ENCODE data around the gene WFS1. TPM values are rescaled to one million over a fixed set of nuclear protein-coding genes. Genes with fewer than 3 reads are reported as not detected.

WFS1 gene
- total RNA-seq, 1 donor from 2014 or later, result 68.1 TPM

- DNase-seq (ENCODE audit: low spot score), result peak; percentile 89
These were observed 55.5 kb downstream of the WFS1 start for GRCh38 chr4:6324999-6325787.

DNA sequence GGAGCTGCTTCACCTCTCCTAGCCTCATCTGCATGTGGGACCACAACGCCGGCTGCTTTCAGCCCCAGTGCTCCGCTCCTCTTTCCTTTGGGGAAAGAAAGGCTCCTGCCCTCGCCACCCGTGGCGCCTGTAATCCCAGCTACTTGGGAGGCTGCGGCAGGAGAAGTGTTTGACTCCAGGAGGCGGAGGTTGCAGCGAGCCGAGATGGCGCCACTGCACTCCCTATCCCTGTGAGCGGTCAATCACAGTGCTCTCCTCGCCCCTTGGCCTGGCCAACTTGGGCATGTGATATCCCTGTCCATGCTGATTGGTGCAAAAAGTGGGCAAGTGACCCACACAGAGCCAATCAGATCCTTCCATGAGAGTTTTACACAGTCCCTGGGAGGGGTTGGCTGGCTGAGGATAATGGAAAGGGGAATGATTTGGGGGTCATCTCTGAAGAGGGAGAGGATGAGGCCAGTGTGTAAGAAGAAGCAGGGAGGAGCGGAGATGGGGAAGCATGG, 56.2 kb downstream of the WFS1 start:
- DNase-seq (ENCODE audit: low spot score), result no peak

DNA sequence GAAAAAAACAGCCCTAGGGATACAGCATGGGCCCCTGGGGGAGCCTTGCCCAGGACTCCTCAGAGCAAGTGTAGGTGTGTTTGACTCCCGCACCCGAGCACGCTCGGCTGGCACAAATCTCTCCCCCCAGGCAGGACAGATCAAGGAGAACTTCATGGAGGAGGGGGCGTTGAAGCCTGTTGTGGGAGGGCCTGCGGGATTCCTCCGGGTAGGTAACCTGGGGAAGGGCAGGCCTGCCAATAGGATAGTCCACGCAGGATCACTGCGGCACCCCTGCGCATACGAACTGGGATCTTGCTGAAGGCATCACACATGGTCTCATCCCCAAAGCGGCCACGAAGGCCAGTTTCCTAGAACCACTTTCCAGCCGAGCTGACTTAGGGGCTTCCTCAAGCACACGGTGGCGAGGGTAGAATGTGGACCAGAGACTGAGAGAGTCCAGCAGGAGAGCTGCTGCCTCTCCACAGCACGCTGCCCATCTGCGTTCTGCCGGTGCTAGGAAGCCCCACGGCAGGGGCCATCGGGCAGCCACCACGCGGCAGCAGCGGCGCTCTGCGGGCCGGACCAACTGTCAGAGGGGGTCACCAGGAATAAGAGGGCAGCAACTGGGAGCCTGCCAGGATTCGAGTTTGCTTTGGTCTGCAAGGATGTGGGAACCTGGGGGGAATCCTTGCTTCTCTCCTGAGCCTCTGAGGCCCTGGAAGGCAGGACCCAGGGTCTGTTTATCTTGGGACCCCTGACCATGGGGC, 56.8 kb downstream of the WFS1 start:
- DNase-seq (ENCODE audit: low spot score), result peak; percentile 44

DNA sequence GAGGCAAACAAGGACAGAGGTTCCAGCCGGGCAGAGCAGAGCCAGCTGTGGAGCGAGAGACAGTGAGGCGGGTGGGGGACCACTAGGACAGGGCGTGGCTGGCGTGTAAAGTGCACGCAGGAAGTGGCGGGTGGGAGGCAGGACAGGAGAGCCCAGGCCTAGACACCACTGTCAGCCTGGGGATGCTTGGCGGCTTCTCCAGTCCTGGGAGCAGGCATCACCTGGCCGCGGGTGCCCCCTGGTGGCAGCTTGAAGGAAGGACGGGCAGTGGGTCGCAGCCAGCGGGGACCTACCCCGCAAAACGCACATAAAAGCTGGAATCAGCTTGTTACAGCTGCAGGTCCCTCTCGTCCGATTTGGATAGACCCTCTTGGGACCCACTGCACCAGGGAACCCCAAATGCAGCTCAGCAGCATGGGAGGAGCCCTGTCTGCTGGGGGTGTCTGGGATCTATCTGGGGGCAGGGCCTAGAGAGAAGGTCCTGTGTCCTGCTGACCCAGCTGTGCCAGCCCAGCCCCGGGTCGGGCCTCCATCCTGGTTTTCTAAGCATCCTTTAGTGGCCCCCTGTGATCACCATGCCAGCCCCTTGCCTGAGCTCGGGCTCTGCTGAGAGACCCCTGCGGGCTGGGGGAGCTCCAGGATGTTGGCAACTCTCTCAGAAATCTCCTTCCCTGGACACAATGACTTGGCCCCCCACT, 57.7 kb downstream of the WFS1 start:
- peak; percentile 88 for DNase-seq (ENCODE audit: low spot score)

DNA sequence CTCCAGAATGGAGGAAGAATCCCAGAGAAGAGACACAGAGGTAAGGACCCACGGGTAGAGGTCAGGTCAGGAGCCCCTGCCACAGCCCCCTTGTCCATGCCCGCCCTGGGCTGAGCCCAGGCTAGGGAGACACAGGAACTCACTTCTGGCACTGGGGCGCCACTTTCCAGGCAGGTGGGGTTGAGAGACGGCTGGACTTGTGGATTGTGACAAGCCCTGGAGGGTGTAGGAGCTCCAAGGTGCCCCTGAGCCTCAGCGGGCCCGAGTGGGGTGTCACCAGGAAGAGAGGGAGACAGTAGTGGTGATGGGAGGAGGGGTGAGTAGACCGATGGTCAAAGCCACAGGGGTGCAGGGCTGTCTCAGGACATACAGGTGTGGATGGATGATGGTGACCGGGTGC, 58.9 kb downstream of the WFS1 start:
- DNase-seq (ENCODE audit: low spot score), result no peak

DNA sequence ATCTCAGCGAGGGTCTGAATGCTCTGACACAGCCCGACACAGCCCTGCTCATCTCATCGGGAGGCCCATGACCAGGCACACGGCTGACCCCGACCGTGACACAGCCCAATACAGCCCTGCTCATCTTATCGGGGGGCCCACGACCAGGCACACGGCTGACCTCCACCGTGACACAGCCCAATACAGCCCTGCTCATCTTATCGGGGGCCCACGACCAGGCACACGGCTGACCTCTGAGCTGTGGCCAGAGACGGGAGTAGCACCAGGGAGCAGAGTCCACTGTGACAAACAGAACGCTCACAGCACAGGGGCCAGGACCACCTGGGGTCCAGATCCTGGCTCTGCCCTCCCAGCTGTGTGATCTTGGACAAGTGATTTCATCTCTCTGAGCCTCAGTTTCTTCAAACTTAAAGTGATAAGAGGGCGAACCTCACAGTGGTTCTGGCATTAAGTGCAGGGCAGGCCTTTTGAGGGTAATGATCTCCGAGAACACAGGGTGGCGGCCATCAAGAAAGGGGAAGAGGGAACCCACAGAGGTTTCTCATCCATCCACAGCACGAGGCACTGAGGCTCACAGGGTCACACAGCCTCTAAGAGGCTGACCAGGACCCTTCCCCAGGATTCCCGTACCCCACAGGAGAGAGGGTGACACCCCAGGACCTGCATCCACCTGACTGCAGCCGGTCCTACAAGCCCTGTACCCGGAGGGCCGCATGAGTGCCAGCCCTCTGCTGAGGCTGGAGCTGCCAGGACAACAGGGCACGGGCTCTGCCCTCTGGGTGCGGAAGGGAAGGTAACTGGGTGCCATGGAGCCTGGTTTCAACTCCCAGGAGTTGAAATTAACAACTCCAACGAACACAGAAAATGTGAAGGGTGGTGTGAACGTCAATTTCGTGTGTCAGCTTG, 60.1 kb downstream of the WFS1 start:
- DNase-seq (ENCODE audit: low spot score), result no peak

- DNase-seq (ENCODE audit: low spot score), result no peak
These were observed 60.7 kb downstream of the WFS1 start for GRCh38 chr4:6330384-6330767.

GRCh38 chr4:6331018-6331417, 61.4 kb downstream of the WFS1 start:
- DNase-seq (ENCODE audit: low spot score), result no peak

DNA sequence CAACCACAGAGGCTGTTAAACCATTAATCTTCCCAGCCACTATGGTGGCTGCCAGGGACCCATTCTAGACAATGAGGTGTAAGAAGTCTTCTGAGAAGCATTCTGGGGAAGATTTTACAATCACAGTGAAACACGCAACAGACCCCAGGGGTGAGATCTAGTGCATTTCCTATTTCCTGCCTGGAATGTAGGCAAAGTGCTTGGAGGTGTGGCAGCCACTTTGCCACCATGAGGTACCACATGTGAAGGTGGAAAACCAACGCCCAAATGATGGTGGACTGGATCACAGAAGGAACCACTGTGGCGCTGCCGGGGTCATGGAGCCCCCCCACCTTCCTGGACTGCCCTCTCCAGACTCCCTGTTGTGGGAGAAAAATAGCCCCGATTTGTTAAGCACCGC, 61.8 kb downstream of the WFS1 start:
- DNase-seq (ENCODE audit: low spot score), result no peak

DNA sequence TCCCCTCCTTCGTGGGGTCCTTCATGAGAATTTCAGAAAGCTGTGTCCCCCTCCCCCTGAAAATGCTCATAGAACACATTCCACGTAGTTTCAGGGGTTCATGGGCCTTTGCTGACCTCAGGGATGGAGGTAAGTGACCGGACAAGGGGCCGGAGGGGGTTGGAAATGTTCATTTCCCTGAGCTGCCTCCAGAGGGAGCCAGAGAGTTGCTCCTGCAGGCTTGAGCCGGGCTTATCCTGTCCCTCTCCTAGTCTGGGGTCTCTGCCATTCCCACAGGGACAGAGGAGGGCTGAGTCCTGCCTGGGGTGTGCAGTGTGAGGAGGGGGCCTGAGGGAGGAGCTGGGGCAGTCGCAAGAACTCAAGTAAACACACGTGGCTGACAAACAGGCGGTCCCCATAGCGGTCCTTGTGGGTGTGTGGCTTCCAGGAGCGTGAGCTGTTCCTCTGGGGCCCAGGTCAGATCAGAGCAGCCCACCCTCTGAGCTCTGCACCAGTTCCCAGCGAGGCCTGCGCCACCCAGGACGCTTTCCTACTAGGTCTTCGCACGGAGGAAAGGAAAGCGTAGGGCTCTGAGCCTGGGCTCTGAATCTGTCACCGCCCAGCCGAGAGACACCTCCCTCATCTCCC, 62.5 kb downstream of the WFS1 start:
- no peak for DNase-seq (ENCODE audit: low spot score)

- no peak for DNase-seq (ENCODE audit: low spot score)
These were observed 63.0 kb downstream of the WFS1 start for GRCh38 chr4:6332669-6333050.

GRCh38 chr4:6333301-6334202, 63.9 kb downstream of the WFS1 start:
- DNase-seq (ENCODE audit: low spot score), result no peak

DNA sequence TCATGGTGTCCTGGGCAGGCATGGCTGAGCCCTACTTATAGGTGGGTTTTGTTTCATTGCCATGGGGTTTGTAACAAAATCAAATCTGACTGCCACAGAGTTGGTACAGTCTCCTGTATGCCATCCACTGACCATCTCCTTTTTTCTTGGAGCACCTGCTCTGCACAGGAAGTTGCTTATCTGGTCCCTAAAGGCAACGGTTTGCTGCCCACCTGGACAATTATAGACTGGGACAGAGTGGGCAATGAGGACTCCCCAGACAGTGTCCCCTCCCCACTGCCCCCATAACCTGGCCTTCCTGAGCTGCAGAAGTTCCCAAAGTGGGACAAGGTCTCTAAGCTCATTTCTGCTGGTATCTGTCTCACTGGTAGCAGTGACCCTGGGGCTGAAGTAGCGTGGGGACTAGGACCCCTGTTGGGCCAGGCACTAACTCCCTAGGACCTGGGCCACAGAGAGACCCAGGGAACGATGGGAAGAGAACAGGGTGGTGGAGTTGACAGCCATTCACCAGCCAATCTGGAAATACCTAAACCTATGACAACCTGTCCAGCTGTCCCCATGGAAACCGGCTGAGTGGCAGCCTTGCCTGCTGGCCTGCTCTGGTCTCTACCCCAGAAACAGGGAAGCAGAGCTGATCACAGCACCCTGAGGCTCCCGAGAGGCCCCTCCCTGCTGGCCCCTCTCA, 64.7 kb downstream of the WFS1 start:
- no peak for DNase-seq (ENCODE audit: low spot score)

DNA sequence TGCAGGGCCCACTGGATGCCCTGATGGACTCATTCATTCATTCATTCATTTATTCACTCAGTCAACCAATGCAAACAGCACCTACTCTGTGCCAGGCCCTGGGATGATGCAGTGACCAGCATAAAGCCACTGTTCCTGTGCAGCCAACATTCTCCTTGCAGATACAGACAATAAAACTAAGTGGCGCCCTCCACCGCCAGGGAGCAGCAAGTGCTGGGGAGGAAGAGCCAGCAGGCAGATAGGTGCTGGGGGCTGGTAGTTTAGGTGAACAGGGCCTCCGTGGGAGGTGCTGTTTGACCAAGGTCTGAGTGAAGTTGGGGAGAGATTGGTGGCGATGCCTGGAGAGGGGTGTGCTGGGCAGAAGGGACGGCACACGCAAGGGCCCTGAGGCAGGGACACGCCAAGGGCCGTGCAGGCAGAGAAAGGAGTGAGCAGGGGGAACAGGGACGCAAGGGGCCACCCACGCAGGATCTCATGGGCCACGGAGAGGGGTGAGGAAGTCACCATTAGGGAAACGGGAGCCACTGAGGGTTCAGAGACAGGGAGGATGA, 65.5 kb downstream of the WFS1 start:
- no peak for DNase-seq (ENCODE audit: low spot score)

DNA sequence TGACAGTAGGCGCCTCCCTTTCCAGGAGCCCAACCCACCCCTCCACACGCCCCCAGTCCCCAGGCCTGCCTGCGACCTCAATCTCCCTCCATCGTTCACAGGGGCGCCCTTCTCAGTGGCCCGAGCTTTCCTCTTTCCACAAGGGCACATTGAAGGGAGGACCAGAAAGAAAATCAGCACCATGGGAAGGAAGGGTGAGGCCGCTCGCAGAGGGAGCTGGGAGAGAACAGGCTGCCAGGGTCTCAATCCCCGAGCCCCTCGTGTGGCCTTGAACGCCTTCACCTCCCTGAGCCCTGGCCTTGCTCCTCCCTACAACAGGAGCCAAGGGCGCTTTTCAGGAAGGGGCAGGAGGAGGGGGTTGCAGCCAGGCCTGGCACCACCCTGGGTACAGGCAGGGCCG, 66.5 kb downstream of the WFS1 start:
- no peak for DNase-seq (ENCODE audit: low spot score)

- DNase-seq (ENCODE audit: low spot score), result no peak
These were observed 67.8 kb downstream of the WFS1 start for GRCh38 chr4:6337331-6337935.

GRCh38 chr4:6338175-6338950, 68.7 kb downstream of the WFS1 start:
- DNase-seq (ENCODE audit: low spot score), result no peak
